RPMI7951 (cell line): ENCODE measurements around the gene TRH. TPM values are rescaled to one million over a fixed set of nuclear protein-coding genes. Genes with fewer than 3 reads are reported as not detected.
"Not testable (repeated sequence)": the region's sequence is repeated elsewhere in the genome, so short reads cannot be mapped to it uniquely, and the experiment has no call there.

Experiments used
- DNase-seq: peaks from one replicate; pipeline ENCODE4 v3.0.0-alpha.2; 2012; ENCODE audit warnings: low read depth
- total RNA-seq: library from RNA; depleted of rRNA; stranded (reverse); fragments of >200 nt; shearing (Covaris generic); gene quantifications from 2 replicates; pipeline ENCODE4 v1.2.3, GENCODE V29; 2014; rRNA removed

The TRH gene
- total RNA-seq, 1 experiment from 2014 or later = not detected

DNA sequence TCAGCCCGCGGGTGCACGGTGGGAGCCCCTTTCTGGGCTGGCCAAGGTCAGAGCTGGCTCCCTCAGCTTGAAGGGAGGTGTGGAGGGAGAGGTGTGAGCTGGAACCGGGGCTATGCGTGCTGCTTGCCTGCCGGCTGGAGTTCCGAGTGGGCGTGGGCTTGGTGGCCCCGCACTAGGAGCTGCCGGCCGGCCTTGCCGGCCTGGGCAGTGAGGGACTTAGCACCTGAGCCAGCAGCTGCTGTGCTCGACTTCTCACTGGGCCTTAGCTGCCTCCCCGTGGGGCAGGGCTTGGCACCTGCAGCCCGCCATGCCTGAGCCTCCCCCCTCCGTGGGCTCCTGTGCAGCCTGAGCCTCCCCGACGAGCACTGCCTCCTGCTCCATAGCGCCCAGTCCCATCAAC is 36.0 kb downstream of the TRH start:
- DNase-seq = no peak

GRCh38 chr3:130012108-130012507 is 37.6 kb downstream of the TRH start:
- DNase-seq = not testable (repeated sequence)

- not testable (repeated sequence) for DNase-seq
Observed at GRCh38 chr3:130013246-130013645, 38.7 kb downstream of the TRH start.

- DNase-seq = no peak
Observed at GRCh38 chr3:130014526-130014925, 40.0 kb downstream of the TRH start.

GRCh38 chr3:130017661-130018060 is 43.1 kb downstream of the TRH start:
- DNase-seq = not testable (repeated sequence)

- DNase-seq = peak; percentile 8
Observed at GRCh38 chr3:130026146-130026829, 51.8 kb downstream of the TRH start.

DNA sequence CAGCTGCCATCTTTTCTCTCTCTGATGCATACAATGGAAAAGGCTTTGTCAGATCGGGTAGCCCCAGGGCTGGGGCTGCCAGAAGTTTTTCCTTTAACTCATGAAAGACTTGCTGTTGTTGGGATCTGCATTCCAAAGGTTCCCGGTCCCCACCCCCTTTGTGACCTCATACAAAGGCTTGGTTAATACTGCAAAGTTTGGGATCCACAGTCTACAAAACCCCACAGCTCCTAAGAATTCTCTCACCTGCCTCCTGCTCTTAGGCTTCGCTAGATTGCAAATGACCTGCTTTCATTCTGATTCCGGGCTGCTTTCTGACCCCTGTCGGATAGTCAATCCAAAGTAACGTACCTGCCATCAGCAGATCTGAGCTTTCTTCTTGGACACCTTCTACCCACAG is 52.9 kb downstream of the TRH start:
- not testable (repeated sequence) for DNase-seq

Other genes starting within 250 kb of the TRH start
- gene TMCC1, start 81.0 kb upstream of the TRH start, total RNA-seq = 7.2 and 7.3 TPM in 2 replicates
- not detected in 2 replicates for gene ALG1L2, start 107.1 kb downstream of the TRH start, total RNA-seq